Keratinocyte (primary cell): ENCODE data around the gene MEGF11. TPM values are rescaled to one million over a fixed set of nuclear protein-coding genes. Genes with fewer than 3 reads are reported as not detected.

Experiments used
- DNase-seq: peaks from one replicate; pipeline ENCODE4 v3.0.0-alpha.2; 2011; ENCODE audit warnings: low read depth, missing footprints, low spot score
- FAIRE-seq: peaks from 2 replicates; lab custom pipeline; 2011; peaks lifted over from hg19 to GRCh38; lab: Jason Lieb, UNC
- H2AFZ ChIP-seq: 2 replicates; pipeline ENCODE4 v1.6.0; 2012; ENCODE audit warnings: low read length, control low read depth, inconsistent platforms; ENCODE audit not compliant: control insufficient read depth
- H3K27ac ChIP-seq: 2 replicates; pipeline ENCODE4 v1.5.1; 2011; ENCODE audit warnings: low read length; ENCODE audit not compliant: control insufficient read depth, insufficient read depth
- H3K27me3 ChIP-seq: 3 replicates; pipeline ENCODE4 v1.6.0; 2011; ENCODE audit warnings: low read length; ENCODE audit not compliant: control insufficient read depth, insufficient read depth; ENCODE audit errors: extremely low read depth
- H3K36me3 ChIP-seq, 2 experiments: 2 replicates in 1 of 2; 3 replicates in 1 of 2; pipeline ENCODE4 v1.5.1; 2011; ENCODE audit warnings: low read length in 2 of 2, mild to moderate bottlenecking in 1 of 2; ENCODE audit not compliant: control insufficient read depth in 2 of 2, insufficient read depth in 2 of 2; ENCODE audit errors: extremely low read depth in 1 of 2
- H3K4me1 ChIP-seq: 3 replicates; pipeline ENCODE4 v1.5.1; 2011; ENCODE audit warnings: low read length; ENCODE audit not compliant: control insufficient read depth, insufficient read depth; ENCODE audit errors: extremely low read depth
- H3K4me2 ChIP-seq: 3 replicates; pipeline ENCODE4 v1.6.0; 2011; ENCODE audit warnings: low read depth, low read length; ENCODE audit not compliant: control insufficient read depth, insufficient read depth; ENCODE audit errors: extremely low read depth
- H3K4me3 ChIP-seq, 3 experiments: fragments of 200-600 bp in 1 of 3; sonication (generic) in 1 of 3; 2 replicates in 2 of 3; 3 replicates in 1 of 3; pipeline ENCODE4 v1.5.1; 2011 to 2016; ENCODE audit warnings: low read length in 3 of 3, mild to moderate bottlenecking in 3 of 3, control low read depth in 2 of 3, inconsistent platforms in 1 of 3, low read depth in 1 of 3, mixed read lengths in 1 of 3, mixed run types in 1 of 3, moderate library complexity in 1 of 3; ENCODE audit not compliant: control insufficient read depth in 2 of 3, insufficient read depth in 2 of 3; ENCODE audit errors: extremely low read depth in 1 of 3
- H3K79me2 ChIP-seq: 2 replicates; pipeline ENCODE4 v1.6.0; 2012; ENCODE audit warnings: low read length; ENCODE audit not compliant: control insufficient read depth, insufficient read depth
- H3K9ac ChIP-seq: 3 replicates; pipeline ENCODE4 v1.6.0; 2011; ENCODE audit warnings: low read length; ENCODE audit not compliant: control insufficient read depth, insufficient read depth; ENCODE audit errors: extremely low read depth
- H3K9me1 ChIP-seq: 3 replicates; pipeline ENCODE4 v1.6.0; 2011; ENCODE audit warnings: low read length; ENCODE audit not compliant: control insufficient read depth, insufficient read depth; ENCODE audit errors: extremely low read depth
- H3K9me3 ChIP-seq: 2 replicates; pipeline ENCODE4 v1.5.1; 2012; ENCODE audit warnings: low read depth, low read length; ENCODE audit not compliant: control insufficient read depth
- H4K20me1 ChIP-seq: 3 replicates; pipeline ENCODE4 v1.6.0; 2011; ENCODE audit warnings: low read length; ENCODE audit not compliant: control insufficient read depth, insufficient read depth; ENCODE audit errors: extremely low read depth
- EZH2 ChIP-seq: IDR thresholded peaks from one replicate; pipeline ENCODE4 v1.6.1; 2012; ENCODE audit warnings: inconsistent platforms, mild to moderate bottlenecking, low read length, moderate library complexity
- dilution Hi-C: fragments of 300-500 bp; cut with MboI; formaldehyde crosslinking; loops from one replicate; pipeline ENCODE4 v1.7.0; 2020; ENCODE audit warnings: low sequenced_read_pairs; ENCODE audit not compliant: extremely low pct_ligation_motif_present
- polyA plus RNA-seq, 5 experiments: library from polyadenylated mRNA; depleted of rRNA in 3 of 5; stranded (reverse) in 3 of 5; stranded (forward) in 1 of 5; unstranded in 1 of 5; fragments of >200 nt; gene quantifications; 1 replicate in 1 of 5; 2 replicates in 3 of 5; 3 replicates in 1 of 5; pipeline versions ENCODE4 v1.2.1 to v1.2.3, GENCODE V29; 2011 to 2012; ENCODE audit warnings: missing spikeins in 2 of 5, low read depth in 1 of 5, low replicate concordance in 1 of 5
- TF ChIP-seq, protein P1 (sequence below), 3 experiments: IDR thresholded peaks in 1 of 3; conservative IDR thresholded peaks in 1 of 3; optimal IDR thresholded peaks in 1 of 3; 2 replicates in 2 of 3; 3 replicates in 1 of 3; pipeline versions ENCODE3 to v1.5.1; 2011; ENCODE audit warnings: low read length in 3 of 3, mild to moderate bottlenecking in 3 of 3, moderate library complexity in 2 of 3, control low read depth in 1 of 3, inconsistent platforms in 1 of 3; ENCODE audit not compliant: insufficient read depth in 2 of 3; ENCODE audit errors: extremely low read depth in 1 of 3

The MEGF11 gene
- polyA plus RNA-seq, 1 donor (not counting 4 experiments of a cell fraction or from before 2014, with no cell fraction given) = not detected

DNA sequence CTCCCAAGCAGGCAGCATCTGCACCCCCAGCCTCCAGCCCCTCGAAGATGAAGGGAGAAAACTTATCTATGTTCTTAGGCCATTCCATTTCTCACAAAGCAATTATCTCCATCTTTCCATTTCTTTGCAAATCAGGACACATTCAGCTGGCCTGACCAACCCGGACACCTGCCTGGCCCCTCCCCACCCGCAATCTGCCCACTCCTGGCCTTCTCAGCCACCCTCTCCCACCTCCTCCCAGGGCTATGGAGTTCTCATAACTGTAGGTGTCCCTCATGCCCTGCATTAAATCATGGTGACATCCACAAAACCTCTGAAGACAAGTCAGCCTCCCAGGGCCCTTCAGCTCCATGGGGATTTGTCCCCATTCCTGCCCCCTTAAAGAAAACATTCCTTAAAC is 119.3 kb downstream of the MEGF11 start:
- Histone ChIP-seq H3K36me3 (no peaks in the 10 kb centered on the region), H2AFZ (no peak overlapping the region), H3K79me2 (no peaks in the 10 kb centered on the region), H4K20me1 (no peaks in the 10 kb centered on the region), H3K27ac (no peak overlapping the region), H3K27me3 (peaks cover 15% of the 10 kb centered on the region), H3K9me1 (no peaks in the 10 kb centered on the region), H3K4me2 (no peak overlapping the region), H3K9ac (no peak overlapping the region), H3K4me3 (no peak overlapping the region), H3K4me1 (no peaks in the 10 kb centered on the region), H3K9me3 (no peaks in the 10 kb centered on the region)
- FAIRE-seq (no peak), DNase-seq (no peak)
- dilution Hi-C loops = no loop called here
- TF ChIP-seq, protein P1, sequence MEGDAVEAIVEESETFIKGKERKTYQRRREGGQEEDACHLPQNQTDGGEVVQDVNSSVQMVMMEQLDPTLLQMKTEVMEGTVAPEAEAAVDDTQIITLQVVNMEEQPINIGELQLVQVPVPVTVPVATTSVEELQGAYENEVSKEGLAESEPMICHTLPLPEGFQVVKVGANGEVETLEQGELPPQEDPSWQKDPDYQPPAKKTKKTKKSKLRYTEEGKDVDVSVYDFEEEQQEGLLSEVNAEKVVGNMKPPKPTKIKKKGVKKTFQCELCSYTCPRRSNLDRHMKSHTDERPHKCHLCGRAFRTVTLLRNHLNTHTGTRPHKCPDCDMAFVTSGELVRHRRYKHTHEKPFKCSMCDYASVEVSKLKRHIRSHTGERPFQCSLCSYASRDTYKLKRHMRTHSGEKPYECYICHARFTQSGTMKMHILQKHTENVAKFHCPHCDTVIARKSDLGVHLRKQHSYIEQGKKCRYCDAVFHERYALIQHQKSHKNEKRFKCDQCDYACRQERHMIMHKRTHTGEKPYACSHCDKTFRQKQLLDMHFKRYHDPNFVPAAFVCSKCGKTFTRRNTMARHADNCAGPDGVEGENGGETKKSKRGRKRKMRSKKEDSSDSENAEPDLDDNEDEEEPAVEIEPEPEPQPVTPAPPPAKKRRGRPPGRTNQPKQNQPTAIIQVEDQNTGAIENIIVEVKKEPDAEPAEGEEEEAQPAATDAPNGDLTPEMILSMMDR (optimal IDR thresholded peaks at IDR 0.05 in 1 of 3, IDR thresholded peaks at IDR 0.05 in 1 of 3, conservative IDR thresholded peaks at IDR 0.05 in 1 of 3; ENCODE audit: extremely low read depth in 1 of 3, insufficient read depth in 2 of 3, low read length in 3 of 3) = no peak
- TF ChIP-seq EZH2 = no peak

DNA sequence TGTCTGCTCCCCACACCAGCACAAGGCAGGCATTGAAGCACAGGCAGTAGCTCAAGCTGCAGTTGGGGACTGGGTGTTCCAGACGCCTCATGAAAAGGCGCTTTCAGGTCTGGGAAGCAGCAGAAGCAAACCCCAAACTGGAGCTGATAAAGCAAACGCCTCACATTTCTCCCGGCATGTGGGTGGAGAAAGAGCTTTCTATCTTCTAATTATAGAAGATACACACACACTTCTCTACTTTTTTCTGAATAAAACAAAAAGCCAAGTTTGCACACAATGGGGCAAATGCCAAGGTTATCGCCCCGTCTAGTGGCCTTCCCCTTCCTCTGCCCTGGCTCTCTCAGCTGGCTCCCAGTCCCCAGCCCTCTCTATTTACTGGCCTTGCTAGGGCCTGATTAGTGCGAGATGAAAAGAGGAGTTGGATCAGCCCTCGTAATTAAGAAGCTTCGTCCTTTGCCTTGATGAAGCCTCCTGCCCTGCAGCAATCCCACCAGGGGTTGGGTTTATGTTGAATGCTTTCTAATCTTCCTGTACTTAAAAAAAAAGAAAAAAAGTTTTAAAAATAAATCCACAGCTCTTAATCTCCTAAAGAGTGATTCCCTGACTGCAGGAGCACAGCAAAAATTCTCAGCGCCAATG is 120.2 kb downstream of the MEGF11 start:
- Histone ChIP-seq H3K27ac (no peak overlapping the region), H3K79me2 (no peaks in the 10 kb centered on the region), H3K9ac (no peak overlapping the region), H2AFZ (no peak overlapping the region), H3K4me2 (no peak overlapping the region), H3K4me3 (no peak overlapping the region), H3K36me3 (no peaks in the 10 kb centered on the region), H3K27me3 (peaks cover 10% of the 10 kb centered on the region), H4K20me1 (no peaks in the 10 kb centered on the region), H3K4me1 (no peaks in the 10 kb centered on the region), H3K9me3 (no peaks in the 10 kb centered on the region), H3K9me1 (no peaks in the 10 kb centered on the region)
- TF ChIP-seq, protein P1 (optimal IDR thresholded peaks at IDR 0.05 in 1 of 3, IDR thresholded peaks at IDR 0.05 in 1 of 3, conservative IDR thresholded peaks at IDR 0.05 in 1 of 3; ENCODE audit: extremely low read depth in 1 of 3, insufficient read depth in 2 of 3, low read length in 3 of 3) = no peak
- TF ChIP-seq EZH2 = no peak
- dilution Hi-C loops = no loop called here
- FAIRE-seq (no peak), DNase-seq (no peak)
